Mucosa of gallbladder (tissue), 1 donor: ENCODE data around the gene CLCN2. TPM values are rescaled to one million over a fixed set of nuclear protein-coding genes. Genes with fewer than 3 reads are reported as not detected.
A peak's percentile ranks its signal among the peaks of the same experiment; 100 is the strongest.
"Not testable (repeated sequence)": the region's sequence is repeated elsewhere in the genome, so short reads cannot be mapped to it uniquely, and the experiment has no call there.

ENCODE experiments used
- DNase-seq: peaks from one replicate; pipeline ENCODE4 v3.0.0-alpha.2; 2020; ENCODE audit warnings: low spot score
- total RNA-seq: library from RNA; stranded (reverse); gene quantifications from one replicate; pipeline ENCODE4 v1.2.1, GENCODE V29; 2021
- donor health status: DM: no; HTN: no; CAD: no.

The CLCN2 gene
- total RNA-seq, 1 donor from 2014 or later: 104 TPM

DNA sequence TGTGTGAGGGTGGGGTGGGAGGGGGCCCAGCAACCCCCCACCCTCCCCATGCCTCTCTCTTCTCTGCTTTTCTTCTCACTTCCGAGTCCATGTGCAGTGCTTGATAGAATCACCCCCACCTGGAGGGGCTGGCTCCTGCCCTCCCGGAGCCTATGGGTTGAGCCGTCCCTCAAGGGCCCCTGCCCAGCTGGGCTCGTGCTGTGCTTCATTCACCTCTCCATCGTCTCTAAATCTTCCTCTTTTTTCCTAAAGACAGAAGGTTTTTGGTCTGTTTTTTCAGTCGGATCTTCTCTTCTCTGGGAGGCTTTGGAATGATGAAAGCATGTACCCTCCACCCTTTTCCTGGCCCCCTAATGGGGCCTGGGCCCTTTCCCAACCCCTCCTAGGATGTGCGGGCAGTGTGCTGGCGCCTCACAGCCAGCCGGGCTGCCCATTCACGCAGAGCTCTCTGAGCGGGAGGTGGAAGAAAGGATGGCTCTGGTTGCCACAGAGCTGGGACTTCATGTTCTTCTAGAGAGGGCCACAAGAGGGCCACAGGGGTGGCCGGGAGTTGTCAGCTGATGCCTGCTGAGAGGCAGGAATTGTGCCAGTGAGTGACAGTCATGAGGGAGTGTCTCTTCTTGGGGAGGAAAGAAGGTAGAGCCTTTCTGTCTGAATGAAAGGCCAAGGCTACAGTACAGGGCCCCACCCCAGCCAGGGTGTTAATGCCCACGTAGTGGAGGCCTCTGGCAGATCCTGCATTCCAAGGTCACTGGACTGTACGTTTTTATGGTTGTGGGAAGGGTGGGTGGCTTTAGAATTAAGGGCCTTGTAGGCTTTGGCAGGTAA lies 15.9 kb downstream of the CLCN2 start:
- DNase-seq: peak; percentile 83

- DNase-seq: no peak
These were observed 16.7 kb downstream of the CLCN2 start for GRCh38 chr3:184344579-184345316.

DNA sequence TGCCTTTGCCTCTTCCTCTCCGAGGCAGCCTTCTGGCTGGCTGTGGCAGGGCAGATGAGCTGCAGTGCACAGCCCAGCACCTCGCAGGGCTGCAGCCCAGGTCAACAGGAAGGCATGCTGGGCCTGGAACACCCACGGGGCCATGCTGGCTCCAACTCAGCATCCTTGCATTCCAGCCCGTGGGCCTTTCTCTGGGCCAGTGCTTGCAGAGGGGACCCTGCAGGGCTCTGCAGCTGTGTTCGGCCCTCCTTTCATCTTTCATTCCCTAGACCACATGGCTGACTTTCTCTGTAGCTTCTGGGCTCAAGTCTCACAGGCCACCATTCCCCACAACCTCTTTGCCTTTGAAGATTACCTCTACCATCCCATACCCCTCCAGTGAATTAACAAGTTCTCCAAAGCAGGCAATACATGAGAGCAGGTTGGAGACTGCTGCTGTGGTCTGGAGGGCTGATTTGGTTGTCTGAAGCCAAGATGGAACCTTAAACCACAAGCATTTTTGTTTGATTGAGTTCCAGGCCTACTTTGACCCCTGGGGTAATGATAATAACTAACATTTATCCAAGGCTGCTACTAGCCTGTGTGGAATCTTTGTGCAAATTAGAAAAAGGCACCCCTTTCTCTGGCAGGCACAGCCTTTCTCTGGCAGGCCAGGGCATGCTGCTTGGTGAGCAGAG lies 18.1 kb downstream of the CLCN2 start:
- no peak for DNase-seq

- DNase-seq: peak; percentile 89
These were observed 19.5 kb downstream of the CLCN2 start for GRCh38 chr3:184341925-184342324.

DNA sequence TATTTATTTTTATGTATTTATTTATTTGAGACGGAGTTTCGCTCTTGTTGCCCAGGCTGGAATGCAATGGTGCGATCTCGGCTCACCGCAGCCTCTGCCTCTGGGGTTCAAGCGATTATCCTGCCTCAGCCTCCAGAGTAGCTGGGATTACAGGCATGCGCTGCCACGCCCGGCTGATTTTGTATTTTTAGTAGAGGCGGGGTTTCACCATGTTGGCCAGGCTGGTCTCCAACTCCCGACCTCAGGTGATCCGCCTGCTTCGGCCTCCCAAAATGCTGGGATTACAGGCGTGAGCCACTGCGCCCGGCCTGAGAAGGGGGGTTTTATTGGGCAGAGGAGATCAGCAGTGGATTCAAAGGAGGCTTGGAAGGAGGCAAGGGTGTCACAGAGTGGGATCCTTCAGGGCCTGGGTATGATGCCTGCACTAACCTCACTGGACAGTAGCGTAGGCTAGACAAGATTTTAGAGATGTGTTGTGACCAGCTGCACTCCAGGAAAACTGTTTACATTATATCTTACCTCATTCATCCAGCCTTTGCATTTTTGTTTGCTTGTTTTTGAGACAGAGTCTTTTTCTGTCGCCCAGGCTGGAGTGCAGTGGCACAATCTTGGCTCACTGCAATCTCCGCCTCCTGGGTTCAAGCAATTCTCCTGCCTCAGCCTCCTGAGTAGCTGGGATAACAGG lies 21.8 kb downstream of the CLCN2 start:
- DNase-seq: not testable (repeated sequence)

DNA sequence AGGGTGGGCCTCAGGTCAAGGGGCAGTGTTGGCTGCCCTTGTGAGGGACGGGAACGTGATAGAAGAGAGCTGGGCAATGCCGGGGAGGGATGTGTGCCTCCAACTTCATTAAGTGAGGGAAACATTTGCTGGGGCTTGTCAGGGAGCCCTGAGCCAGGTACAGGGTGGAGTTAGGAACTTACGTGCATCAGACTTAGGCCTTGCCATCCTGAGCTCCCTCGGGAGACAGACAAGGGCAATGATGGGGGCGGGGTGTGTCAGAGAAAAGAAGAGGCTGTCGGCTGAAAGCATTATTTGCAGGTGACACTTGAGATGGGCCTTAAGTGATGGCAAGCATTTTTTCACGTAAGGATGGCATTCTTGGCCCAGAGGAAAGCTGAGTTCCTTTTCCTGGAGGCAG lies 22.4 kb downstream of the CLCN2 start:
- DNase-seq: no peak

DNA sequence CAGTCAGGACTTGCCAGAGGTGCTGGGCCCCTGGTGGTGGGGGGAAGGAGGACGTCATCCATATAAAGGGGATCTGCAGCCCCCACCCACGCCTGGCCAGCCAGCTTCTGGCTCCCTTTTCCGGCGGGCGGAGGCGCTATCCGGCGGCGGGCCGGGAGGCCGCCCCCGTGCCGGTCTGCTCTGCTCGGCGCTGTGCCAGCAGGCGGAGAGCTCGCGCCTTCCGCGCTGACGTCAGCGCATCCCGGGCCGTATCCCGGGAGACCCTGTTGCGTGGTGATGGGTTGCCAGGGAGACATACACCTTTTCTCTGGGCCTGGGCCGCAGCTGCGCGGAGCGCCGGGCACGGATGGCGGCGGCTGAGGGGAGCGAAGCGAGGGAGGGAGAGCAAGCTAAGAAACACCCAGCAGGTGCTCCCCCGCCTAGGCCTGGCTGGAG lies 22.9 kb downstream of the CLCN2 start:
- DNase-seq: peak; percentile 82

- DNase-seq: no peak
These were observed 23.4 kb downstream of the CLCN2 start for GRCh38 chr3:184337981-184338380.

DNA sequence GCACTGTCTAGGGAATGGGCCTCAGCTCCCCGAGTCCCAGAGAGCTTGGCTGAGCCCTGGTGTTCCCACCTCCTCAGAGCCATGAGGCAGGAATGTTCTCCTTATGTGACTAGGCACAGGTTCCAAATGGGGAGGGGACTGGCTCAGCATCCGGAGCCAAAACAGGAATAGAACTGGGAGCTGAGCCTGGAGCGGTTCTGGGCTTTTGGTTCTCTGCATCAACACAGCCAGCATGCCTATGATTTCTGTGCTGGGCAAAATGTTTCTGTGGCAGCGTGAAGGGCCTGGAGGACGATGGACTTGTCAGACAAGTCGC lies 24.0 kb downstream of the CLCN2 start, which contains the start of gene FAM131A:
FAM131A (plus strand) TSS at position 202 of the 316 bp plus-strand sequence; CDS start at position 233, 31 bp downstream.
- peak; percentile 64 for DNase-seq

GRCh38 chr3:184336547-184337398 lies 24.6 kb downstream of the CLCN2 start:
- no peak for DNase-seq

DNA sequence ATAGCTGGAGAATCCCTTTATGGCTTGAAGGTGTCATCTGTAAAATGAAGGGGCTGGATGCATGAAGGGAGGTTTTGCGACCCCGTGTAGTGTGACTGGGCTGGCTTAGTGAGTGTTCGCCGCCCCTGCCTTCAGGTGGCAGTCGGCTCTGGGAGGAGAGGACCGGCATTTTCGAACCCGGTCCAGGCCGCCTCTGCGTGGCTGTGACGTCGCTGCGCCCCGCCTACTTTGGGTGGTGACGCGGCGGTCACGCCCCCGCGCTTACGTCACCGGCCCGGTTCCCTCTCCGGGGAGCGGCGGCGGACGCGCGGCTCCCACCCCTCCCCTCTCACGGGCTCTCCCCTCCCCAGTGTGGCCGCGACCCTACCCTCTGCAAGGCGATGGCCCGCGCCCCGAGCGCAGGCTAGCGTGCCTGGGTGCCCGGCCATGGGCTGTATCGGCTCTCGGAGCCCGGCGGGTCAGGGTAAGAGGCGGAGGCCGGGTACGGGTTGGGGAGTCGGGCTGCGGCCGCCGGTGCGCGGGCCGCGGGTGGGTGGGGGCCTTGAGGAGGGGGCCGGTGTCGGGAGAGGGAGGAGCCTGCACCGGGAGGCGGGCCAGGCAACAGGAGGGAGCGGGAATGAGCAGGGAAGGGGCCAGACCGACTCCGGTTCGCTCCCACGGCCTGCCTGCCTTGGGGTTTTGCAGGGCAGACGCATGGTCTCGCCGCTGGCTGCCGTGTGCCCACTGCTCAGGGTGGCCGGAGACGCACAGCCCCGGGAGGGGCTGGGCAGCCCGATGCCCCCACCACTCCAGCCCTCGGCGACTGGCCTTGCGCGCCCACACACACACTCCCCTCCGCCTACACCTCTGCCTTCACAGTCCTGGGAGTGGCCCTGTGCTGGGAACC lies 25.5 kb downstream of the CLCN2 start:
- peak; percentile 89 for DNase-seq

DNA sequence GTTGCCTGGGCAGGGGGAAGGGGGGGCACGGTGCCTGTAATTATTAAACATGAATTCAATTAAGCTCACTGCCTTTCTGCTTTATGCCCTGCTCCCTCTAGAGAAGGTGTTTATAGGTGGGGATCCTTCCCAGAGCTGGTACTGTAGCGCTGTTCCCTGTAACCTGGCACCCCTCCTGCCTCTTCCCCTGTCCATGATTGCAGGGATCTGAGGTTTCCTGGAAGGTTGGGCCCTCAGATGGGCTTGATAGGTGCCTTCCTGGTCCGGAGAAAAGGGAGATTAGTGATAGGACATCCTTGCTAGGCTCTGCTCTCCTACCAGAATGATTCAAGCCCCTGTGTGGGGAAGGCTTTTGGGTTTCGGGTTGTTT lies 26.1 kb downstream of the CLCN2 start:
- no peak for DNase-seq

DNA sequence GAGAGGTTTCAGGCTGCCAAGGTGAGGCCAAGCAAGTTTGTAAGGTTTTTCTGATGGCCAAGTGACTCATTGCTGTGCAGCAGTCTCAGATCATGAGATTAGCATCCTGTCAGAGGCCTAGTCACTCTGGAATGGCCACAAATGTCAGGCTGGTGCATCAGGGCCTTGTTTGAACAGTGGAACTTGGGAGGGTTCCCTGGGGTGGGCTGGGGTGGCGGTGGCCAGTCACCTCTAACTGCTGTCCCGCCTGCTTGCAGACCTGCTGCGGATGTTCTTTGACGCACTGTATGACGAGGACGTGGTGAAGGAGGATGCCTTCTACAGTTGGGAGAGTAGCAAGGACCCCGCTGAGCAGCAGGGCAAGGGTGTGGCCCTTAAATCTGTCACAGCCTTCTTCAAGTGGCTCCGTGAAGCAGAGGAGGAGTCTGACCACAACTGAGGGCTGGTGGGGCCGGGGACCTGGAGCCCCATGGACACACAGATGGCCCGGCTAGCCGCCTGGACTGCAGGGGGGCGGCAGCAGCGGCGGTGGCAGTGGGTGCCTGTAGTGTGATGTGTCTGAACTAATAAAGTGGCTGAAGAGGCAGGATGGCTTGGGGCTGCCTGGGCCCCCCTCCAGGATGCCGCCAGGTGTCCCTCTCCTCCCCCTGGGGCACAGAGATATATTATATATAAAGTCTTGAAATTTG lies 26.8 kb downstream of the CLCN2 start:
- no peak for DNase-seq

- no peak for DNase-seq
These were observed 27.7 kb downstream of the CLCN2 start for GRCh38 chr3:184333700-184334099.

GRCh38 chr3:184333190-184333589 lies 28.2 kb downstream of the CLCN2 start:
- DNase-seq: no peak

DNA sequence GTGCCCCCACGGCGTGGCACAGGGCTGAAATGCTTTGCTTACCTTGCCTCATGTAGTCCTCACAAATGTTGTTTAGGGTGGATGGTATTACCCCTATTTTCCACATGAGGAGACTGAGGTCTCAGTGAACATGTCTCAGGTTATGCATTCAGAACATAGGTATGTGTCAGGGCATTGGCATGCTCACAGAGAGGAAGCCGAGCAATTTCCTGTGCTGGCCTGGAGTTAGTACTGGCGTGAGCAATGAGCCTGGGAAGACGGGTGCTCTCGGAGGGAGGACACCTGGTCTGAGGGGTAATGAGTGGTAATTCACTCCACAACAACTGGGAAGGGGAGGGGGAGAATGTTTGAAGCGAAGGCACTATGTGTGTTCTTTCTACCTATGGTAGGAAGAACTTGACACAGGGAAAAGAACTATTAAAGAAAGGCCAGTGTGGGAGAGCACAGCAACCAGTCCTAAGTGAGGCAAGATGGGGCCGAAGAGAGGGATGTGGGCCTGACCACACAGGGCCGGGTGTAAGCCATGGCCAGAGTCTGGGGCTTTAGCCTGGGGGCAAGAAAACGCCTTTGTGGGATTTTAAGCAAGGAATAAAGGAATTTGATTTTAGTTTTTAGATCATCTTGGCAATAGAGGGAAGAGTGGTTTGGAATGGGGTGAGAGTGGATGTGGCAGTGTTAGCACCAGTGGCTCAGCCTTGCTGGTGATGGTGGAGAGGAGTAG lies 28.9 kb downstream of the CLCN2 start:
- DNase-seq: no peak

- DNase-seq: no peak
These were observed 32.9 kb downstream of the CLCN2 start for GRCh38 chr3:184328516-184328915.

DNA sequence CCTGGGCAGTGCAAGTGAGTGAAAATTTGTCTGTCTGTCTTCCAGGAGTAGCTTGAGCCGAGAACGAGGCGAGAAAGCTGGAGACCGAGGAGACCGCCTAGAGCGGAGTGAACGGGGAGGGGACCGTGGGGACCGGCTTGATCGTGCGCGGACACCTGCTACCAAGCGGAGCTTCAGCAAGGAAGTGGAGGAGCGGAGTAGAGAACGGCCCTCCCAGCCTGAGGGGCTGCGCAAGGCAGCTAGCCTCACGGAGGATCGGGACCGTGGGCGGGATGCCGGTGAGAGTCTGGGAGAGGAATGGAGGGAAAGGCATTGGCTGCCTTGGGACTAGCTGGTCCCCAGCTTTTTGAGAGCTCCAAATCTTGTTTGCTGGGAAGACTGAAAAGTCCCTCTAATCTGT lies 34.2 kb downstream of the CLCN2 start:
- no peak for DNase-seq
